RPMI7951 (cell line): Measurements from ENCODE around the gene TLL2. TPM values are rescaled to one million over a fixed set of nuclear protein-coding genes. Genes with fewer than 3 reads are reported as not detected.
A peak's percentile ranks its signal among the peaks of the same experiment; 100 is the strongest.
"Not testable (repeated sequence)": the region's sequence is repeated elsewhere in the genome, so short reads cannot be mapped to it uniquely, and the experiment has no call there.

Experiments used
- DNase-seq: peaks from one replicate; pipeline ENCODE4 v3.0.0-alpha.2; 2012; ENCODE audit warnings: low read depth
- total RNA-seq: library from RNA; depleted of rRNA; stranded (reverse); fragments of >200 nt; shearing (Covaris generic); gene quantifications from 2 replicates; pipeline ENCODE4 v1.2.3, GENCODE V29; 2014; rRNA removed

Gene TLL2
- total RNA-seq = under 0.01 TPM in 1 of 2 replicates, not detected in the other

GRCh38 chr10:96513698-96514561 is at the start of gene TLL2:
Gene TLL2 (minus strand): TSS chr10:96513926. CDS start chr10:96513685, 241 bp downstream.
- peak; percentile 79 for DNase-seq

GRCh38 chr10:96560966-96561887 is 47.5 kb upstream of the TLL2 start:
- DNase-seq = no peak

GRCh38 chr10:96560489-96560888 is 46.8 kb upstream of the TLL2 start:
- DNase-seq = no peak

GRCh38 chr10:96556003-96556402 is 42.3 kb upstream of the TLL2 start:
- DNase-seq = peak; percentile 2

GRCh38 chr10:96555330-96555729 is 41.6 kb upstream of the TLL2 start:
- DNase-seq = no peak

- peak; percentile 1 for DNase-seq
Measured at GRCh38 chr10:96548589-96548988, 34.9 kb upstream of the TLL2 start.

- not testable (repeated sequence) for DNase-seq
Measured at GRCh38 chr10:96545558-96545957, 31.8 kb upstream of the TLL2 start.

GRCh38 chr10:96541921-96542320 is 28.2 kb upstream of the TLL2 start:
- no peak for DNase-seq

- DNase-seq = no peak
Measured at GRCh38 chr10:96540240-96540639, 26.5 kb upstream of the TLL2 start.

- DNase-seq = no peak
Measured at GRCh38 chr10:96538683-96539082, 25.0 kb upstream of the TLL2 start.

GRCh38 chr10:96536129-96536528 is 22.4 kb upstream of the TLL2 start:
- no peak for DNase-seq

GRCh38 chr10:96532523-96532922 is 18.8 kb upstream of the TLL2 start:
- DNase-seq = peak; percentile 4

GRCh38 chr10:96529634-96530279 is 16.0 kb upstream of the TLL2 start:
- DNase-seq = no peak

- DNase-seq = no peak
Measured at GRCh38 chr10:96524741-96525140, 11.0 kb upstream of the TLL2 start.

- no peak for DNase-seq
Measured at GRCh38 chr10:96517284-96517683, 3.6 kb upstream of the TLL2 start.

GRCh38 chr10:96516337-96516736 is 2.6 kb upstream of the TLL2 start:
- DNase-seq = no peak

GRCh38 chr10:96513305-96513697 is 425 bp downstream of the TLL2 start:
- DNase-seq = no peak

GRCh38 chr10:96512524-96513304 is 1.0 kb downstream of the TLL2 start:
- DNase-seq = peak; percentile 11

GRCh38 chr10:96511044-96511945 is 2.4 kb downstream of the TLL2 start:
- DNase-seq = peak; percentile 25

GRCh38 chr10:96509017-96509641 is 4.6 kb downstream of the TLL2 start:
- DNase-seq = no peak
